Activated CD4-positive, alpha-beta T cell treated with anti-CD3 and anti-CD28 coated beads, Interleukin-2, amount 50 U/mL, for 4 hours (primary cell): ENCODE measurements around the gene UPF1.

Experiments used
- DNase-seq, 2 experiments: peaks; one replicate each; pipeline ENCODE4 v3.0.0-alpha.2; 2020

UPF1 gene

GRCh38 chr19:18878058-18878797, 46.5 kb downstream of the UPF1 start:
- DNase-seq: no peak

- DNase-seq: no peak
Observed at GRCh38 chr19:18878858-18879578, 47.3 kb downstream of the UPF1 start.

- no peak for DNase-seq
Observed at GRCh38 chr19:18879579-18880373, 48.0 kb downstream of the UPF1 start.

GRCh38 chr19:18881491-18881890, 49.7 kb downstream of the UPF1 start:
- no peak for DNase-seq

- no peak for DNase-seq
Observed at GRCh38 chr19:18883526-18884304, 52.0 kb downstream of the UPF1 start.

- DNase-seq: no peak
Observed at GRCh38 chr19:18886972-18887371, 55.2 kb downstream of the UPF1 start.

- no peak for DNase-seq
Observed at GRCh38 chr19:18889949-18890745, 58.4 kb downstream of the UPF1 start.

GRCh38 chr19:18893587-18894253, 62.0 kb downstream of the UPF1 start:
- no peak for DNase-seq

- DNase-seq: no peak
Observed at GRCh38 chr19:18894254-18895037, 62.7 kb downstream of the UPF1 start.

GRCh38 chr19:18895038-18895823, 63.5 kb downstream of the UPF1 start:
- no peak for DNase-seq

GRCh38 chr19:18895824-18896341, 64.1 kb downstream of the UPF1 start, which contains the start of gene CERS1:
TSS of gene CERS1 (minus strand) at chr19:18896158. CDS start at chr19:18896072, 86 bp downstream.
- DNase-seq: no peak

GRCh38 chr19:18896421-18896841, 64.7 kb downstream of the UPF1 start:
- no peak for DNase-seq

GRCh38 chr19:18897094-18898029, 65.6 kb downstream of the UPF1 start:
- DNase-seq: no peak

GRCh38 chr19:18898081-18898606, 66.4 kb downstream of the UPF1 start:
- no peak for DNase-seq

- no peak for DNase-seq
Observed at GRCh38 chr19:18898607-18899408, 67.0 kb downstream of the UPF1 start.

GRCh38 chr19:18899624-18900560, 68.1 kb downstream of the UPF1 start:
- DNase-seq: no peak
